ENCODE data around the gene SPON1.
"Not testable (repeated sequence)": the region's sequence is repeated elsewhere in the genome, so short reads cannot be mapped to it uniquely, and the experiment has no call there.

Gene SPON1

DNA sequence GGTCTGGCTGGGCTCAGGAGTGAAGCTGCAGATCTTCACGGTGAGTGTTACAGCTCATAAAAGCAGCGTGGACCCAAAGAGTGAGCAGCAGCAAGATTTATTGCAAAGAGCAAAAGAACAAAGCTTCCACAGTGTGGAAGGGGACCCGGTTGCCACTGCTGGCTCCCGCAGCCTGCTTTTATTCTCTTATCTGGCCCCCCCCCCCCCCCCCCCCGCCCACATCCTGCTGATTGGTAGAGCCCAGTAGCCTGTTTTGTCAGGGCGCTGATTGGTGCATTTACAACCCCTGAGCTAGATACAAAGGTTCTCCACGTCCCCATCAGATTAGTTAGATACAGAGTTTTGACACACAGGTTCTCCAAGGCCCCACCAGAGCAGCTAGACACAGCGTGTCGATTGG, 128.1 kb downstream of the SPON1 start:
- not testable (repeated sequence) for DNase-seq

DNA sequence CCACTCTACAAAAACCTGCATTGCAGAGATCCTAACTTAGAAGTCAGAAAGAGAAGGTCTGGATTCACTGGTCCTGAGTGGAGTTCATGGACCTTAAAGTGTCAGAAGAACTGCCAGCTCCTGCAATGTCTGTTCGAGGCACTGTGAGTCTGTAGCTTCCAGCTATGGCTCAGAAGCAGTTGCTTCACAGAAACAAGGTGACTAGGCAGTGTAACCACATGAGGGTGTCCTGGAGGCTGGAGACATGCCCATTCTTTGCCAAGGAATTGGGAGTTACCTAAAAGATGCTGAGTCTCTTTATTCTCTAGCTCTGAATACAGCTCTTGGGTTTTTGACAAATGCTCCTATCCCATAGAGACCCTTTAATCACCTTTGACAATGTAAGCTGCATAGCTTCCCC, 130.5 kb downstream of the SPON1 start:
- no peak for DNase-seq

DNA sequence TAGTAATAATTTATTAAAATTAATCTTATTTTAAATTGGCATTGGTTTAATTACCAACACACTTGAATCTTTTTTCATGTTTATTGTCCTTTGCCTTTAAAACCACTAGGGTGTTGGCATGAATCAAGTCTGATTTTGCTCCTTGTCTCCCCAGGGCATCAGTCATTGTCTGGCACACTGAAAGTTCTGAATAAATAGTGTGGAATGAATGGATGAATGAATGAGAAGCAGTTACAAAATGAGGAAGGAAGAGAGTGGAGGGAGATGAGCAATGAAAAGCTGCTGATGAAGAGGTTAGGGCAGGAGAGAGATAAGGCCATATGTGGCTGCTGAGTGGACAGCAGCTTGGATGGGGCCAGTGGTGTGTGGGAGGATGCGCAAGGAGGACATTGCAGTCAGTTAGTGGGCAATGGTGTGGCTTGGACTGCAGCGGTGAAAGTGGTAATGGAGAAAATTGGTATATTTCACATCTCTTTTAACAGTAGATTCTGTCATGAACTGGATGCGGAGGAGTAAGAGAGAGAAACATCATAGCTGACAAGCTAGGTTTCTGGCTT, 132.0 kb downstream of the SPON1 start:
- no peak for DNase-seq

DNA sequence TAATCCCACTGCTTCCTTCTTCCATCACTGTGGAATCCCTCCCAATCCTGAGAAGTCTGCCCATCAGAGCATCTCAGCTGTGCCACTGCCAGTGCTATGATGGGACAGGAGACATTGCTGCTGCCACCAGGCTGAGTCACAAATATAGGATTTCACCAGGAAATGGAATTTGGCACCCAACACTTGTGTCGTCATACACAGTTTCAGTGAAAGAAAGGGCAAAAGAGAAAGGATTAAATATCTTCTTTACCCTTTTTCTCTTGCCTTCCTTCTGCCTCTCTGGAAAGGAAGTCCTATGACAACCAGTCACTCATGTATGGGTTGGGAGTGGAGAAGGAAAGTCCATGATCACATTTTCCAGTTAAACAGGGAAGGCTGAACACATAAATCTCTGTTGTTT, 133.4 kb downstream of the SPON1 start:
- no peak for DNase-seq

DNA sequence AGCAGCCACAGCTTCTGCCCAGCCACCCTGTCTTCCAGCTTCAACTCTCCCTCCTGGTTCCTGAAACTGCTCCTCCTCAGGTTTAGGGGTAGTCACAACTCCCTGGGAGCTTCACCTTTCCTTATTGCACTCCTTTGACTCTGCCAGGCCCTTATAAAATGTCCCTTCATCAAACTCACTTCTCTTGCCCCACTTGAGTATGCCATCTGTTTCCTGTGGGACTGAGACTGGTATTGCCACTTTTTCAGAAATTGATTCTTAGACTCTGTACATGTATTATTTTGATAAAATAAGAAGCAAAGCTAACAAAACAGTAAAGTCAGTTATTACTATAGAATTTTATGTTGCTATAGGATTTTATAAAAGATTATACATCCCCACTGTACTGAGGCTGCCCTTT, 134.1 kb downstream of the SPON1 start:
- DNase-seq: no peak

DNA sequence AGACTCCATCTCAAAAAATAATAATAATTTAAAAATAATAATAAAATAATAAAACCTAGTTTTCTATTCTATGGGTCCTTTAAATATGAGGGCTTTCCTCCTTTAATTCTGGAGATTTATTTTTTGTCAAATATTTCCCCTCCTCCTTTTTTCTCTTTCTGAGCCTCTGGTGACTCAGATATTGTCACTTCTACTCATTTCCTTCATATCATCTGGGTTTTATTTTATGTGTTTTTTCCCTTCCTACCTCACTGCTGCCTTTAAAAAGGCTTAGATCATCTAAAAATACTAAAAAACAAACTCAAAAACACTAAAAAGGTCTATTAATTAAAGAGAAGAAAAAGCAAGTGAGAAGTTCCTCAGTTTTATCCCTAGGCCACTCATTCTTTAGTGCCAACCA, 138.9 kb downstream of the SPON1 start:
- no peak for DNase-seq

DNA sequence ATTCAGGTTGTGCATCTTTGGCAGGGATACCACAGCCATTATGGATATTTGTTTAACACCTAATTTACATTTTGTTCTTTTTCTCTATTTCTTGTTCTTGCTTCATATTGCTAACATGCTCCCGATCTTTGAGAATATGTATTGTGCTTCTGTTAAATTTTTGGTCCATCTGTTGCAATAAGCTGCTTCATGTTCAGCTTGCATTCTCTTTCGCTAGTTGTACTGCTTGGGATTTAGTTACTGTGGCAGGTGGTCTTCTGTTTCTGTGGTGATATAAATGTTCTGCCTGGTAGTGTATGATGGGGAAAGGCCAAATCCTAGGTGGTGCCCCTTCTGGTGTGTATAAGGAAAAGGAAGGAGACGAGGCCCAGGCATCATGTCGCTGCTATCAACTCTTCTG, 140.2 kb downstream of the SPON1 start:
- DNase-seq: no peak

DNA sequence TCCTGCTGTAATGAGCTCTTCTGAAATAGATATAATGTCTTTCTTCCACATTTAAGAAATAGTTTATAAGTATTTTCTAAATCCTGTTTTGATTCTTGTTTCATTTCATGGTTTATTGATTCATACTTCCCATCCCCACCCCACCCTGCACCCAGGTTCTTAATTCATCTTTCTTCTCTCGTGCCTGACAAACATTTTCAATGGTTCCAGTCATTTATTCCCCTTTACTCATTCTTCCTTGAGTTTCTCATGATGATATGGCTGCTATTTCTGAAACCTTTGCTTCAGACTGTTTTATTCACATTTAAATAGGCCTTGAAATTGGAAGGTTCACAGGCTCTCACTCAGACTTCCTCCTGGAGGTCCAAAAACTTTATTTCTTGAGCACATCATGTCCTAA, 142.9 kb downstream of the SPON1 start:
- no peak for DNase-seq

DNA sequence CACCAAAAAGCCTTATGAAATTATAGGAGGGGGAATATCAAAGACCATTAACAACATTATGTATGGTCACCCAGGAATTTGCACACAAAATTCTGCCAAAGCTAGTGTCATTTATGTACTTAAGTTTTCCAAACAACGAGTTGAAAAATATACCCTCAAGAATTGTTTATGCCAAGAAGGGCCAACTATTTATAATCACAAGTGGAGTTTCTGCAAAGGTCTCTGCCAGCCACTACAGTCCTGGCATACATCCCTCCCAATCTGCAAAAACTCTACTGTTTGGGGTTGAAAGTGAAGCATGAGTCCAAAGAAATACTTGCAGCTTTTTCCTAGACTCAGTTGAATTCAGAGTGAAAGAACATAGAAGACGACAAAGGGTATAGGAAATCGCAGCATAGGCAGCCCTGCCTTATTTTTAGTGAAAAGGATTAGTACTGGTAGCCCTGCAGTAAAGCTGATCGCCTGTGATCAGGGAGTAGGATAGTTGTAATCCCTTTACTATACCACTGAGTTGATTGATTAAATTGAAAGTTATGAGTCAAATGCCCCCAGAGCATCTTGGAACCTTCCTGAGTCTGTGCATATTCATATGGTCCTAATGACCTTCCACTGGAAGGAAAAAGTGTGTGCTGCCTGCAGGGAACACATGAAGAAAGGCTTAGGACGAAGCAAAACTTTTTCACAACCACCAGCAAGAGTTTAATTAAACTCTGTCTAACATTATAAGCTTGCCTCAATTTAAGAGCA, 144.0 kb downstream of the SPON1 start:
- no peak for DNase-seq

DNA sequence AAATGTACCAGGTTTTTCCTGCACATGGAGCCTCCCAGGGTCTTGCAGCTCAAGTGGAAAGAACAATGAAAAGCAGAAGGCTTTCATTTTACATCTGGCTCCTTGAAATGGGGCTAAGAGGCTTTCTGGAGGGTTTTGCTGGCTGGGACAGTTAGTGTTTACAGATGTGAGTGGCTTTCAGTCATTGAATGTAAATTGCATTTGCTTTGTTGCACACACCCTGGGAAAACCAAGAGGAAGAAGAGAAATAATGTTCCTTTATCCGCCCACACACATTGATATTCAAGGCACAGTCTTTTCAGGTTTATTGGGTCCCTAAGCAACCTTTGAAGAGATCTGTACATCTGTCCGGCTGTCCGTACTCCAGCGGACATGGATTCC, 144.5 kb downstream of the SPON1 start:
- no peak for DNase-seq

DNA sequence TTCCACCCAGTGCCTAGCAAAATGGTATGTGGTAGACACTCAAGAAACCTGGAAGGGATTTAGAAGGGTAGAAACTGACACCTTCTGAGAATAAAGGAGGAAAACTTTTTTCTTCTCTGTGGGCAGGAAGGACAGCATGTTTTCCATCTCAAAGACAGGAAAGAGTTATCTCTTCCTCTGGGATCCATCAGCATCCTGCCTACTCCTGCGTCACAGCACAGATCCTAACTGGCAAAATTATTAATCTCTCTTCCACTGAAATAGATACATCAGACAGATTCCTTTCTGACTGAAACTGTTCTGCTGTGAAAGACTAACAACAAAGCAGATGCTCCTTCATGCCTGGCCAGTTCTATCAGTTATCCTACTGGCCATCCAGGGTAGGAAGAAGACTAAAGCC, 147.2 kb downstream of the SPON1 start:
- DNase-seq: no peak

DNA sequence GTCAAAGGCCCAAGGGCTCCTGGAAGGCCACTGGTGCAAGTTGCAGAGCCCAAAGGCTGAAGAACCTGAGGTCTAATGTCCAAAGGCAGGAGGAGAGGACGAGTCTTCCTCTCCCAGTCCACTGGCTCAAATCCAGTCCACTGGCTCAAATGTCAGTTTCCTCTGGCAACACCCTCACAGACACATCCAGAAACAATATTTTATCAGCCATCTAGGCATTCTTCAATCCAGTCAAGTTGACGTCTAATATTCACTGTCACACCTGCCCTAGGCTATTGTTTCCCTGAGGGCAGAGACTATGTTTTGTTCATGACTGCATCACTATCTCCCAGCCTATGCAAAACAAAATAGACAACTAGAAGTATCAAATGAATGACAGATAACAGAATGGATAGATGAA, 148.1 kb downstream of the SPON1 start:
- DNase-seq: no peak

DNA sequence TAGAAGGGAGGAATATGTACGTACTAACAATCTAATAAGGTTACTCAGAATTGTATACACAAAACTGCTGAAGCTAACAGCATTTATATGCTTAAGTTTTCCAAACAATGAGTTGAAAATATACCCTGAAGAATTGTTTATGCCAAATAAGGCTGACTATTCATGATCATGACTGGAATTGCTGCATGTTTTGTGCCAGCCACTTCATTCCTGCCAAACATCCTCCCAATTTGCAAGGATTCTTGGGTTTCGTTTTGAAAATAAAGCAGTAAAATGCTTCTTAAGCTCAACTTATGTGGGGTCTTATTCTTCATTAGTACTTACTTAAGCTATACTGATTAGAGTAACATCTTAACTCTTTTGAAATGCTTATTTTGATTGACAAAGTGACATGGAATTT, 149.0 kb downstream of the SPON1 start:
- no peak for DNase-seq

DNA sequence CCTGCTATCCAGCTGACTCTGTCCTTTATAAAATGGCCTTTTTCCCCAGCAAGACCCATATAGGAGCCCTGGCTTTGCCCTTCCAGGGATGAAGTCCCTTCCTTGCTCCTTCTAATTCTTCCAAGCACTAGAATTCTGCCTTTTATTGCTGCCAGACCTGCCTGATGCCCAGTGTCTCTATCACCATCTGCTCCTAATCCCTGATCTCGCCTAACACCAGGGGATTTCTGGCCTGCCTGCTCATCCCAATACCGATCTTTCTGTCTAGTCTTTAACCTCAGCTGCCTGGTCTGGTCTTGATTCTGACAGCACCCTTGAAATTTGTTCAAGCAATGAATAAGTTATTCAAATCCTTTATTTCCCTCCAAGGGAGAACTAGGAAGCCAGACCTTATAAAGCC, 150.2 kb downstream of the SPON1 start:
- no peak for DNase-seq

DNA sequence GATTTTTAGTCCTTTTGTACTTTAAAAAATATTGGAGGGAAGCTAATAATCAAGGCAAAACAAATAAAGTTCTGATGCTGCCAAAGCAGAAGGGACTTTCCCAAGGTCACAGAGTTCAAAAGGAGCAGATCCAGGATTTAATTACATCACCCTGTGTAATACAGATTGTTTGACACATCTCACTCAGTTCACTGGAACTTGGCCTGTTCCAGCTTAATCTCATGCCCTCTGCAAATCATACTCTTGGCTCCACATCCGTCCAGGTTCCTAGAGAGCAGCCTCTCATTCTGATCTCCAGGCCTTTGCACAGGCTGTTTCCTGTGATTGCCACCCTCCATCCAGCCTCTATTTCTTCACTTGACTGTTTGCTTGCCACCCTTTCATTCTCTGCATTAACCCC, 151.7 kb downstream of the SPON1 start:
- no peak for DNase-seq

DNA sequence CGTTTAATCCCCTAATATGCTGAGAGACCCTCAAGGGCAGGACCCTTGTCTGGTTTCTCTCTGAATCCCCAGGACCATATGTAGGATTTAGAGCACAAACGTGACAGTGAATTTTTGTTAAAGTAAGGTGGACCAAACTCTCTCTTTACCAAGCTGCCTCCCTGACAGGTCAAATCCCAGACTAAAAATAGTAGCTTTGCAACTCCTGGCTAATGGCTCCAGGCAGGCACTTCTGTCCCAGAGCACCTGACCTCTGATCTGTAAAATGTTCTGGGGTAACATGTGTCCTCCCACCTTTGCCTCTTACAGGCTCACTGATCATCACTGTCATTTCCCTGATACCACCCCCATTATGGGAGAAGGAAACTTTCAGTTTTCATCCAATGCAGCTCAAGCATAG, 152.3 kb downstream of the SPON1 start:
- no peak for DNase-seq

DNA sequence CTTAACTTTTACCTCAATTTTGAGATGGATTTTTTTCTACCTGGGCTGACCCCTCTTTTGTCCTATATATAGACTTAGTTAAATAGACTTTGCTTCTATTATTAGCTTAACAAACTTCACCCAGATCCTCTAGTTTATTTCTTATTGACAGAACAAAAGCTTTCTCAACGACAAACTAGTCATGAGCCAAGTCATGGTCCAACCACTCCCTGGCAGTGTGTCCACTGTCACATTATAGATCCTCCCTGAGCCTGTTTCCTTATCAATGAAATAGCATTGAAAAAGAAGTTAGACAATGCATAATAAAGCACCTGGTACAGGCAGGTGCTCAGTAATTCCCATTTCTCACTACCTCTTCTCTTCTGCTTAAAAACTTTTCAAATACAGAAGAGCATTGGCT, 155.1 kb downstream of the SPON1 start:
- no peak for DNase-seq

DNA sequence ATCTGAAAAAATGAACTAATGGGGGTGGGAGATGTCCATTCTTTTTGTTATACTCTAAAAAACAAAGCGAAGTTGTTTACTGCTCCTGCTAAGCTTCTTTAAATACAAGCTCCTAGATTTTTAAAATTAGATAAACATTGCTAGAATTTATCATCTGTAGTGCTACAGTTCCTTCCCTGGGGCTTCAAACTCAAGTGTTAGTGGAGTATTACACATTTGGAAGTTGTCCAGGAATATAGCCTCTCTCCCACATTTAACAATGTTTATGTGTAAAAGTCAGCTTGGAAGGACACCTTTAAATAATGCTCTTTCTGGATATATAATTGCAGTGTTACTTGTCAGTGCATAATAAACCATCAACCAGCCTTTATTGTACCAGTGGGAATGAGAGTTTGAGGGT, 155.5 kb downstream of the SPON1 start:
- no peak for DNase-seq

DNA sequence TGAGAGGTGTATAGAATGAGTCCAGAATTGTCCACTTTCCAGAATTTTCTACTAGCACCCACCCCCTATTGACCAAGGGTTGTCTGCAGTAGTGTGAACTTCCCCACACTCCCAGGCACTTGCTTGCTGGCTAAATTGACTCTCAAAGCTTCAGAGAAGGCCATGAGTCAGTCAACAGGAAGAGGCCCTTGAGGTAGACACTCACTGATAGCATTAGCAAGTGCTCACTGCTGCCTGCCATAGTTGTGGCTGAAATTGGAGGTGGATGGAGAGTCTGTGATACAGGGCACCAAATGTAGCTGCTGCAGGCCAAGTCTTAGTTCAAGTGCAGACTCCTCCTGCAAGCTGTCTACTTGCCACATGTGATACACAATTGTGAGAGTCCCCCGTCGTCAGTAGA, 156.8 kb downstream of the SPON1 start:
- no peak for DNase-seq

DNA sequence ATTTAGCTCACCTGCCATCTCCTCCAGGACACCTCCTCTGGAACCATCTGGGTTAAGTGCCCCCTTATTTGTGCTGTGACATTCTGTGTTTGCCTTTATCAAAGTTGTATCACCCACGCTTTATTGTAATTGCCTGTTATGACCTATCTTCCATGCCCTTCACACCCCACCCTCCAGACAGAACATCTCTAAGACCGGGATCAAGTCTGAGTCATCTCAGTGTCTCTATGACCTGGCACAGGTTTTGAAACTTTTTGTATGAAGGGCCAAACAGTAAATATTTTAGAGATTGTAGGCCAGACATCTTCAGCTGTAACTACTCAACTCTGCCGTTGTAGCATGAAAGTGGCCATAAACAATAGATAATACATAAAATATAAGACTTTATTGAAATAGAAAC, 161.8 kb downstream of the SPON1 start:
- DNase-seq: no peak

DNA sequence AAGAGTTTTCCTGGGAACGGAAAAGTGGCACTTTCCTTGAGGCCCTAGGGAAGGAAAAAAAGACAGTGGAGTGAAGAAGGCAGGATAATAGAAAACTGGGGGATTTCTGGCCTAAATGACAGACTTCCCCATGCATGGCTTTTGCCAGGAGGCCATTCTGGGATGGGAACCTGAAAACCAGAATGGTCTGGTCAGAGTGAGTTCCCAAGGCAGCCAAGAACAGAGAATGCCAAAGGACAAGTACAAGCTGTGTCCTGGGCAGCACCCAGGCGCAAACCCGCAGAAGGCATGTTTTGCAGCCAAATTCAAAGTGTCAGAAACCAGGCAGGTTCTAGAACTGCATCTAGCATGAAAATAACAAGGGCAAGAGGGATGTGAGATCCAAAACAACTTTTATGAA, 162.4 kb downstream of the SPON1 start:
- DNase-seq: no peak

DNA sequence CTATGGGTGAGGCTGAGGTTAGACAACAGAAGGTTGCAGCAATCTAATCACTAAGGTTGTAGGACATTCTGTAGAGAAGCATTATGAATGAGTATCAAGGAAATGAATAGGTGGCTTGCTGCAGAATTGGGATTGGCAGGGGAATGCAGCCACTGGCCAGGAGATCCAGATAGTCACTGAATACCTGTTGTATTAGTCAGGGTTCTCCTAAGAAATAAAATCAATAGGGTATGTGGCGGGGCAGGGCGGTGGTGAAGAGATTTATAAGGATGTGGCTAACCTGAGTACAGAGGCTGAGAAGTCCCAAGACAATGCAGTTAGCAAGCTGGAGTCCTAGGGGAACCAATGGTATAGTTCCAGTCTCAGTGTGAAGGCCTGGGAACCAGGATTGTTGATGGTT, 163.0 kb downstream of the SPON1 start:
- DNase-seq: no peak

DNA sequence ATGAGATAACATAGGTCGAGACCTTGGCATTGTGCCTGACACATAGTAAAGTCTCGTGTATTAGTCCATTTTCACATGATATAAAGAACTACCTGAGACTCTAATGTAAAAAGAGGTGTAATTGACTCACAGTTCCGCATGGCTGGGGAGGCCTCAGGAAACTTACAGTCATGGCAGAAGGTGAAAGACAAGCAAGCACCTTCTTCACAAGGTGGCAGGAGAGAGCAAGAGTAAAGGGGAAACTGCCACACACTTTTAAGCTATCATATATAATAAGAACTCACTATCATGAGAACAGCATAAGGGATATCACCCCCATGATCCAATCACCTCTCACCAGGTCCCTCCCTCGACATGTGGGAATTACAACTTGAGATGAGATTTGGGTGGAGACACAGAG, 165.2 kb downstream of the SPON1 start:
- no peak for DNase-seq

DNA sequence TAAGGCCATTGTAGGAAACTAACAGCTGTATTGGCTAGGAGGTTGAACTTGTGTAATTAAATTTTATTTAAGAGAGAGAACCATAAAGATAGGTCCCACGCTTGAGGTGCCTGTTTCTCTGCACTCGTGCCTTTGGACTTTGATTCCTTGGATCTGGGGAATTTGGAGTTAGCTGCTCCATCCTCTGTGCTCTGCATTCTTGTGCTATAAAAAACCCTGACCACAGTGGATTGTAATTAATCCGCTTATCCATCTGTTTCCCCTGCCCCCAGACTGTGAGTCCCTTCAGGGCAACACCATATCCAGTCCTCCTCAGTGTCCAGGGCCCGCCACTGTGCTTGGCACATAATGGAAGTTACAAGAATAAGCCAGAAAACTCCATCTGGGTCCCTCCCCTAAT, 169.8 kb downstream of the SPON1 start:
- no peak for DNase-seq

DNA sequence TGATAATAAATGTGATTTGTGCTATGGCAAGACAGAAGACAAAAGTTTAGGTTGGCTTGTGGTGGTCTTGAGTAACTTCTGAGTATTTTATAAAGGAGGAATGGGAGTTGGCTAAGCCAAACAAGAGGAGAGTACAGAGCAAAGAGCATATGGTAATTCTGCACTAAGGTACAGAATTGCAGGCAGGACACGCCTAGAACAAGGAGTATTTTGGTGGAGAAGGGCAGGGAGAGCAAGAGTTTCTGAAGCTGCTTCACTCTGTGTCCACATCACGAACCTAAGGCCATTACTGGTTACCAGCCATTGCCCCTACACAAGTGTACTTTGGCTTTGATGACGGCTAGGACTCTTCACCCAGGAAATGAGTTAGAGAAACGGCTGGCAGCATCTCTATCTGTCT, 170.9 kb downstream of the SPON1 start:
- no peak for DNase-seq

Data from CD4-positive, alpha-beta T cell treated with Interleukin-21 for 1 hour (primary cell).